Naive thymus-derived CD4-positive, alpha-beta T cell (primary cell): ENCODE measurements around the gene MAP3K4. TPM values are rescaled to one million over a fixed set of nuclear protein-coding genes. Genes with fewer than 3 reads are reported as not detected.
"Not testable (repeated sequence)": the region's sequence is repeated elsewhere in the genome, so short reads cannot be mapped to it uniquely, and the experiment has no call there.

Experiments
- ATAC-seq: fragments of 150-1000 bp; cut with Tn5 transposase; 2 replicates; pipeline ENCODE4 v1.10.0; 2021; ENCODE audit warnings: mild to moderate bottlenecking, moderate library complexity
- CTCF ChIA-PET: fragments of 350-600 bp; sonication (Branson Sonifier 250); formaldehyde crosslinking; loops from one replicate; lab custom pipeline; 2021; ENCODE audit warnings: antibody characterized with exemption; lab: Charles Lee
- POLR2A ChIA-PET: fragments of 350-600 bp; sonication (Branson Sonifier 250); formaldehyde crosslinking; loops from one replicate; lab custom pipeline; 2021; ENCODE audit warnings: antibody characterized with exemption, inconsistent platforms; lab: Charles Lee
- DNase-seq, 9 donors: peaks; one replicate each; pipeline versions ENCODE4 v3.0.0 to v3.0.0-alpha.2; 2020 to 2022; ENCODE audit warnings: mixed read lengths in 1 of 9
- H3K27ac ChIP-seq: one replicate; pipeline ENCODE4 v1.7.0; 2013; ENCODE audit warnings: mild to moderate bottlenecking, low read depth, low read length, moderate library complexity
- H3K27me3 ChIP-seq, 2 donors: one replicate each; pipeline ENCODE4 v1.7.0; 2013; ENCODE audit warnings: low read length in 2 of 2, mild to moderate bottlenecking in 2 of 2, moderate library complexity in 2 of 2; ENCODE audit not compliant: control insufficient read depth in 2 of 2, insufficient read depth in 2 of 2
- H3K36me3 ChIP-seq, 3 experiments: 1 replicate in 2 of 3; 2 replicates in 1 of 3; pipeline ENCODE4 v1.7.0; 2013; ENCODE audit warnings: low read length in 3 of 3, mild to moderate bottlenecking in 3 of 3, moderate library complexity in 1 of 3; ENCODE audit not compliant: insufficient read depth in 3 of 3, control insufficient read depth in 2 of 3
- H3K4me1 ChIP-seq, 2 donors: one replicate each; pipeline ENCODE4 v1.7.0; 2013; ENCODE audit warnings: low read length in 2 of 2, mild to moderate bottlenecking in 2 of 2, moderate library complexity in 1 of 2; ENCODE audit not compliant: control insufficient read depth in 2 of 2, insufficient read depth in 2 of 2
- H3K4me3 ChIP-seq: 2 replicates; pipeline ENCODE4 v1.7.0; 2013; ENCODE audit warnings: mild to moderate bottlenecking, low read length
- H3K9me3 ChIP-seq, 3 experiments: 1 replicate in 2 of 3; 2 replicates in 1 of 3; pipeline ENCODE4 v1.7.0; 2013; ENCODE audit warnings: low read length in 3 of 3; ENCODE audit not compliant: control insufficient read depth in 2 of 3
- H3K27ac Mint-ChIP-seq, 9 donors: one replicate each; pipeline ENCODE4 v1.8.0; 2020 to 2022; ENCODE audit warnings: mixed read lengths in 9 of 9, mild to moderate bottlenecking in 8 of 9, moderate library complexity in 5 of 9, inconsistent platforms in 2 of 9
- H3K27me3 Mint-ChIP-seq, 5 donors: one replicate each; pipeline ENCODE4 v1.8.0; 2021 to 2022; ENCODE audit warnings: mixed read lengths in 5 of 5, mild to moderate bottlenecking in 1 of 5
- H3K36me3 Mint-ChIP-seq, 5 donors: one replicate each; pipeline ENCODE4 v1.8.0; 2020 to 2022; ENCODE audit warnings: mixed read lengths in 5 of 5, mild to moderate bottlenecking in 3 of 5, inconsistent platforms in 1 of 5
- H3K4me1 Mint-ChIP-seq, 7 donors: one replicate each; pipeline ENCODE4 v1.8.0; 2020 to 2022; ENCODE audit warnings: mixed read lengths in 7 of 7, mild to moderate bottlenecking in 3 of 7, inconsistent platforms in 1 of 7
- H3K4me3 Mint-ChIP-seq, 10 donors: one replicate each; pipeline ENCODE4 v1.8.0; 2020 to 2022; ENCODE audit warnings: mild to moderate bottlenecking in 10 of 10, mixed read lengths in 10 of 10, moderate library complexity in 6 of 10, inconsistent platforms in 2 of 10
- H3K9me3 Mint-ChIP-seq, 11 donors: one replicate each; pipeline ENCODE4 v1.8.0; 2020 to 2022; ENCODE audit warnings: mixed read lengths in 11 of 11, mild to moderate bottlenecking in 4 of 11, inconsistent platforms in 1 of 11, moderate library complexity in 1 of 11
- intact Hi-C, 2 donors: fragments of 100-400 bp; cut with micrococcal nuclease; formaldehyde crosslinking; loops; one replicate each; pipeline ENCODE4 v1.15.1; 2023
- polyA plus RNA-seq, 2 donors: library from polyadenylated mRNA; unstranded; fragments of 300-500 nt; fragmentation: Illumina TruSeq; gene quantifications; one replicate each; pipeline ENCODE4 v1.2.3, GENCODE V29; 2021
- total RNA-seq, 6 experiments: library from RNA in 5 of 6; stranded (reverse) in 5 of 6; gene quantifications; 1 replicate in 5 of 6; 2 replicates in 1 of 6; pipeline ENCODE4 v1.2.3 and lab custom pipeline; 2021 to 2026

Gene MAP3K4
- total and polyA plus RNA-seq, 7 experiments from 2014 or later: 4.5 to 81.2 (median 55.4) TPM

DNA sequence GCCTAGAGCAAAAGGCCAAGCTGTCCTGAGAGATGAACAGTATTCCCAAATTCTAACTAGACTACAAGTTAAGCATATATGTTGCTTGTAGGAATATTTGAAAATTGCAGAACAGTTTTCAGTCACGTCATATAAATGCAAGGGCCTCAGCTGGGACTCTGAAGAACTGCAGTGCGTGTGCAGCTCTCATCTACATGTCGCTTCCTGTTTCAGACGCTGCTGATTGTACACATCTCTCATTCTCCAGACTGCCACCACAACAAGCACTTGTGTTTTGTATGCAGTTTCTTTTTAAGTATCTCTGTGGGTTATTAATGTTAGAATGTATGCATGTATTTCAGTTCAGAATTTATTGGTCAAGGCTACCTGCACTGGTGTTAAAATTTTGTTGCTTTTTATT is 119.7 kb downstream of the MAP3K4 start:
- ChIA-PET POLR2A (no interaction called here), CTCF (no interaction called here)
- H3K27me3 ChIP-seq: no peaks in the 10 kb centered on the region
- peaks cover 0 to 6% of the 10 kb centered on the region in 2 donors for H3K4me1 ChIP-seq
- Mint-ChIP-seq H3K27ac (peak overlapping the region; percentile 28 to 90 (median 86)), H3K27me3 (no peaks in the 10 kb centered on the region), H3K4me3 (peak overlapping the region in 8 of 10 donors; percentile 17 to 76 (median 50)), H3K4me1 (peaks cover 2 to 27% (median 21%) of the 10 kb centered on the region in 7 donors), H3K36me3 (peaks cover 16 to 86% (median 56%) of the 10 kb centered on the region in 5 donors), H3K9me3 (peaks cover 0 to 1% (median 0%) of the 10 kb centered on the region in 11 donors)
- peak overlapping the region; percentile 22 for H3K27ac ChIP-seq
- DNase-seq: peak in 5 of 9 donors; percentile 29 to 54 (median 42)
- intact Hi-C loops: loop anchor here in 1 of 2 donors (2.0 to 10.0 kb wide), 2 partner anchors 18 to 114 kb away; no protein-coding TSS in a partner anchor
- no peaks in the 10 kb centered on the region for H3K9me3 ChIP-seq
- ATAC-seq: peak; percentile 82
- H3K4me3 ChIP-seq: no peak overlapping the region
- peaks cover 10 to 91% (median 40%) of the 10 kb centered on the region in 3 experiments for H3K36me3 ChIP-seq

DNA sequence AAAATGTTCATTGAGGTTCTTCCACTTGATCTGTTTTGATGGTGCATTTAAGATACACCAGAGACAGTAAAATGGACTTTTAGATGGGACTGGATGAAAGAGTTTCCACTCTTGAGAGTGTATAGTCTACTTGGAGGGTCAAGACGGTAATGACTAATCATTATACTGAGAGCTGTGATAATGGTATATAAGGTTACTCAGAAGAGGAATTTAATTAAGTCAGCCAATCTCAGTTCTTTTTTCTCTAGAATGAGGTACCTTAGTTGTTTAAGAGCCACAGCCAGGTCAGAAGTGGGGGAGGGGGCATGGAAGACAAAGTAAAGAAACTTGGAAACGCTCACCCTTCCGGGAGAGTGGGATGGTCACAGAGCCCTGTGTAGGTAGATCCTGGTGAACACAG is 123.9 kb downstream of the MAP3K4 start:
- intact Hi-C loops: loop anchor here in 1 of 2 donors (10.0 kb wide), 1 partner anchor 109 kb away; no protein-coding TSS in a partner anchor
- H3K27me3 Mint-ChIP-seq: no peaks in the 10 kb centered on the region

DNA sequence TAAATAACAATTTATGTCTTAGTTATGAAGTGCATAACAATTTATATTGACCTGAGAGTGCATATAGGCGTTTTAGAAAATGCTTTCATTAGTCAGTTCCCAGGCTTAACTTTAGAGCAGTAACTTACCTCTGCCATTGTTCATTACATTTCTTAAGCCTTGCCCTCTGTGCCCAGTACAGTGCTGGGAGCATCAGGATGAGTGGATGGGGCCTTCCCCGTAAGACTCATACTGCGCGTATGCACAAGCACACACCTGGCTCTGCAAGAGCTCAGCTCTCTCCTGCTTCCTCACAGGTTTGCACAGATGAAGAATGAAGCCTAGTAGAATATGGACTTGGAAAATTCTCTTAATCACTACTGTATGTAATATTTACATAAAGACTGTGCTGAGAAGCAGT is 125.0 kb downstream of the MAP3K4 start:
- H3K4me1 Mint-ChIP-seq: peaks cover 0 to 12% (median 8%) of the 10 kb centered on the region in 7 donors
- Histone ChIP-seq H3K36me3 (peaks cover 6 to 68% (median 15%) of the 10 kb centered on the region in 3 experiments), H3K9me3 (no peaks in the 10 kb centered on the region), H3K27ac (no peak overlapping the region), H3K27me3 (no peaks in the 10 kb centered on the region), H3K4me3 (no peak overlapping the region), H3K4me1 (no peaks in the 10 kb centered on the region)
- peak overlapping the region in 4 of 9 donors; percentile 39 to 85 (median 58) for H3K27ac Mint-ChIP-seq
- no peaks in the 10 kb centered on the region for H3K27me3 Mint-ChIP-seq
- ATAC-seq (no peak), DNase-seq (no peak)
- ChIA-PET POLR2A (no interaction called here), CTCF (no interaction called here)
- no peak overlapping the region for H3K4me3 Mint-ChIP-seq
- H3K9me3 Mint-ChIP-seq: peaks cover under 1 to 18% (median 10%) of the 10 kb centered on the region in 11 donors
- H3K36me3 Mint-ChIP-seq: peaks cover 26 to 93% (median 81%) of the 10 kb centered on the region in 5 donors
- intact Hi-C loops: loop anchor here in 1 of 2 donors (10.0 kb wide), 1 partner anchor 108 kb away; no protein-coding TSS in a partner anchor

More for the DNA sequence above, 123.9 kb downstream of the MAP3K4 start:
- H3K27ac Mint-ChIP-seq: peak overlapping the region in 2 of 9 donors; percentile 56 to 85
- ChIA-PET CTCF (no interaction called here), POLR2A (no interaction called here)
- peaks cover 0 to 22% (median 18%) of the 10 kb centered on the region in 7 donors for H3K4me1 Mint-ChIP-seq
- H3K9me3 Mint-ChIP-seq: peaks cover 0 to 12% (median 4%) of the 10 kb centered on the region in 11 donors
- Histone ChIP-seq H3K27me3 (no peaks in the 10 kb centered on the region), H3K36me3 (peaks cover 6 to 73% (median 18%) of the 10 kb centered on the region in 3 experiments), H3K9me3 (no peaks in the 10 kb centered on the region), H3K4me1 (peaks cover 0 to 6% of the 10 kb centered on the region in 2 donors), H3K27ac (no peak overlapping the region), H3K4me3 (no peak overlapping the region)
- peaks cover 22 to 89% (median 74%) of the 10 kb centered on the region in 5 donors for H3K36me3 Mint-ChIP-seq
- DNase-seq: no peak
- H3K4me3 Mint-ChIP-seq: no peak overlapping the region
- no peak for ATAC-seq

DNA sequence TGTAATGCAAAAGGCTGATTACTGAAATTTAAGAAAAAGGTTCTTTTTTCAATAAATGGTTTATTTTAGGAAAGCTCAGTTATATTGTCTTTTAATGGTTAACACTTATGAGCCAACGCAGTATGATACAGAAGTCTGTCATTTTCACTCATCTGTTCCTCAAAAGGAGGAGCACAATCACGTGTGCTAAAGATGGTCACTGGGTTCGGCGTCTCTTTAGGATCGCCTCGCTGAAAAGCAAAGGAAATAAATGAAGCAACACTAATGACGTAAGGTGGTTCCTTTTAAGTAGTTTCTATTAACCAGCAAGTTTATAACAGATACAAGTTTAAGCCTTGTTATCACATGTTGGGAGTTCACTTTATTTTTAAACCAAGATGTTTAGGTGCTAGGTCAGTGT is 125.7 kb downstream of the MAP3K4 start:
- peaks cover 6 to 64% (median 15%) of the 10 kb centered on the region in 3 experiments for H3K36me3 ChIP-seq
- H3K9me3 ChIP-seq: no peaks in the 10 kb centered on the region
- peaks cover 3 to 25% (median 13%) of the 10 kb centered on the region in 11 donors for H3K9me3 Mint-ChIP-seq
- H3K27ac ChIP-seq: no peak overlapping the region
- H3K4me3 ChIP-seq: no peak overlapping the region
- CTCF ChIA-PET: no interaction called here
- no peak overlapping the region for H3K27ac Mint-ChIP-seq
- H3K27me3 ChIP-seq: no peaks in the 10 kb centered on the region
- intact Hi-C loops: loop anchor here in 1 of 2 donors (10.0 kb wide), 1 partner anchor 107 kb away; no protein-coding TSS in a partner anchor
- peaks cover 30 to 93% (median 82%) of the 10 kb centered on the region in 5 donors for H3K36me3 Mint-ChIP-seq
- POLR2A ChIA-PET: no interaction called here
- no peak overlapping the region for H3K4me3 Mint-ChIP-seq
- no peaks in the 10 kb centered on the region for H3K4me1 ChIP-seq
- peak; percentile 84 for ATAC-seq
- no peak for DNase-seq
- no peaks in the 10 kb centered on the region for H3K27me3 Mint-ChIP-seq
- peaks cover 0 to 5% (median under 1%) of the 10 kb centered on the region in 7 donors for H3K4me1 Mint-ChIP-seq

DNA sequence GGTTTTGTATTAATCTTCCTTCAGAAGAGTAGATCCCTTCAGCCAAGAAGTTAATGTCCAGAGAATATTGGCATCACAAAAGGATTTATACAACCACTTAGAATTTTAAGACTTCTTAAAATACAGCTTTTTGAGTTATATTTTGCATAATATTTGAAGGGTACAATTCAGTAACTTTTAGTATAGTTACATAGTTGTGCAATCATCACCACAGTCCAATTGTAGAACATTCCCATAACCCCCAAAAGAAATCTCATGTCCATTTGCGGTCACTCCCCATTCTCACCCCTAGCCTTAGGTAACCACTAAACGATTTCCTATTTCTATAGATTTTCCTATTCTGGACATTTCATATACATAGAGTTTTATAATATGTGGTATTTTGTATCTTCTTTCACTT is 126.4 kb downstream of the MAP3K4 start:
- ChIA-PET CTCF (no interaction called here), POLR2A (no interaction called here)
- peaks cover 3 to 32% (median 14%) of the 10 kb centered on the region in 11 donors for H3K9me3 Mint-ChIP-seq
- no peak overlapping the region for H3K27ac Mint-ChIP-seq
- H3K27me3 Mint-ChIP-seq: no peaks in the 10 kb centered on the region
- H3K27me3 ChIP-seq: no peaks in the 10 kb centered on the region
- intact Hi-C loops: loop anchor here in 1 of 2 donors (10.0 kb wide), 1 partner anchor 107 kb away; no protein-coding TSS in a partner anchor
- H3K9me3 ChIP-seq: peaks cover 0 to 3% (median 0%) of the 10 kb centered on the region in 3 experiments
- peaks cover 7 to 57% (median 9%) of the 10 kb centered on the region in 3 experiments for H3K36me3 ChIP-seq
- DNase-seq (no peak), ATAC-seq (no peak)
- H3K4me3 ChIP-seq: no peak overlapping the region
- H3K4me3 Mint-ChIP-seq: no peak overlapping the region
- no peak overlapping the region for H3K27ac ChIP-seq
- peaks cover 26 to 93% (median 82%) of the 10 kb centered on the region in 5 donors for H3K36me3 Mint-ChIP-seq
- peaks cover 0 to 4% (median 0%) of the 10 kb centered on the region in 7 donors for H3K4me1 Mint-ChIP-seq
- H3K4me1 ChIP-seq: no peaks in the 10 kb centered on the region

DNA sequence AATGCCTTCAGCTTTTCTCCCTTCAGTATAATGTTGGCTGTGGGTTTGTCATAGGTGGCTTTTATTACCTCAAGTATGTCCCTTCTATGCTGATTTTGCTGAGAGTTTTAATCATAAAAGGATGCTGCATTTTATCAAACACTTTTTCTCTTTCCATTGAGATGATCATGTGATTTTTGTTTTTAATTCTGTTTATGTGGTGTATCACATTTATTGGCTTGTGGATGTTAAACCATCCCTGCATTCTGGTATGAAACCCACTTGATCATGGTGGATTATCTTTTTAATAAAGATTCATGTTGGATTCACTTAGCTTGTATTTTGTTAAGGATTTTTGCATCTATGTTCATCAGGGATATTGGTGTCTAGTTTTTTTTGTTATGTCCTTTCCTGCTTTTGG is 131.8 kb downstream of the MAP3K4 start:
- intact Hi-C loops, H3K27me3 Mint-ChIP-seq, POLR2A ChIA-PET, H3K4me3 ChIP-seq, H3K4me1 ChIP-seq, ATAC-seq, H3K27ac Mint-ChIP-seq, H3K4me3 Mint-ChIP-seq, H3K27me3 ChIP-seq, H3K27ac ChIP-seq, DNase-seq: not testable (repeated sequence)
- H3K36me3 ChIP-seq: peaks cover 0 to 28% (median 5%) of the 10 kb centered on the region in 3 experiments
- CTCF ChIA-PET: interaction anchor here (0.6 kb wide), 1 partner anchor 1289 kb away, joined by 3 read pairs; no protein-coding TSS in a partner anchor
- H3K4me1 Mint-ChIP-seq: peaks cover 5 to 23% (median 12%) of the 10 kb centered on the region in 7 donors
- H3K36me3 Mint-ChIP-seq: peaks cover 32 to 96% (median 90%) of the 10 kb centered on the region in 5 donors
- H3K9me3 ChIP-seq: peaks cover 0 to 14% (median 0%) of the 10 kb centered on the region in 3 experiments
- H3K9me3 Mint-ChIP-seq: peaks cover 10 to 64% (median 29%) of the 10 kb centered on the region in 11 donors
